RWPE2 (cell line): ENCODE results near the gene SLBP.

Experiments used
- ATAC-seq: fragments of 200-7000 bp; cut with Tn5 transposase; 3 replicates; pipeline ENCODE4 v1.9.1; 2021; ENCODE audit warnings: low read depth
- DNase-seq: peaks from one replicate; pipeline ENCODE4 v3.0.0-alpha.2; 2020; ENCODE audit warnings: low spot score
- H3K27ac ChIP-seq: fragments of 450-650 bp; 2 replicates; pipeline ENCODE4 v1.5.1; 2017; ENCODE audit warnings: mild to moderate bottlenecking; ENCODE audit not compliant: poor library complexity, severe bottlenecking
- H3K27me3 ChIP-seq: fragments of 250-450 bp; sonication (Bioruptor Pico); 2 replicates; pipeline ENCODE4 v1.5.1; 2021; ENCODE audit warnings: mild to moderate bottlenecking, moderate library complexity; ENCODE audit not compliant: insufficient read depth, poor library complexity, severe bottlenecking
- H3K36me3 ChIP-seq: fragments of 250-450 bp; sonication (Bioruptor Pico); 2 replicates; pipeline ENCODE4 v1.5.1; 2020; ENCODE audit warnings: low read depth, mild to moderate bottlenecking, moderate library complexity
- H3K4me1 ChIP-seq: fragments of 250-450 bp; sonication (Bioruptor Pico); 2 replicates; pipeline ENCODE4 v1.5.1; 2021; ENCODE audit warnings: mild to moderate bottlenecking, moderate library complexity; ENCODE audit not compliant: insufficient read depth, poor library complexity, severe bottlenecking
- H3K4me3 ChIP-seq: fragments of 250-450 bp; sonication (Bioruptor Pico); 2 replicates; pipeline ENCODE4 v1.5.1; 2021; ENCODE audit warnings: mild to moderate bottlenecking, moderate library complexity; ENCODE audit not compliant: severe bottlenecking
- H3K9me3 ChIP-seq: fragments of 250-450 bp; sonication (Bioruptor Pico); 2 replicates; pipeline ENCODE4 v1.5.1; 2021; ENCODE audit warnings: mild to moderate bottlenecking, moderate library complexity; ENCODE audit not compliant: severe bottlenecking
- CTCF ChIP-seq: fragments of 450-650 bp; IDR thresholded peaks from one replicate; pipeline ENCODE4 v1.5.1; 2017; ENCODE audit warnings: mild to moderate bottlenecking, moderate library complexity; ENCODE audit not compliant: poor library complexity, severe bottlenecking

Gene SLBP

GRCh38 chr4:1716065-1716945 lies 4.2 kb upstream of the SLBP start:
- no peak for ATAC-seq
- Histone ChIP-seq H3K4me1 (no peaks in the 10 kb centered on the region), H3K9me3 (no peaks in the 10 kb centered on the region), H3K36me3 (peaks cover 19% of the 10 kb centered on the region), H3K27ac (no peak overlapping the region), H3K4me3 (no peak overlapping the region), H3K27me3 (no peaks in the 10 kb centered on the region)
- peak; percentile 47 for DNase-seq
- no peak for TF ChIP-seq CTCF

- Histone ChIP-seq H3K4me1 (peaks cover 3% of the 10 kb centered on the region), H3K9me3 (no peaks in the 10 kb centered on the region), H3K36me3 (peaks cover 24% of the 10 kb centered on the region), H3K4me3 (no peak overlapping the region), H3K27me3 (no peaks in the 10 kb centered on the region), H3K27ac (no peak overlapping the region)
- no peak for TF ChIP-seq CTCF
- no peak for DNase-seq
- ATAC-seq: no peak
Measured at GRCh38 chr4:1715002-1715758, 3.1 kb upstream of the SLBP start.

GRCh38 chr4:1714303-1715001 lies 2.3 kb upstream of the SLBP start:
- DNase-seq (no peak), ATAC-seq (no peak)
- Histone ChIP-seq H3K9me3 (no peaks in the 10 kb centered on the region), H3K36me3 (peaks cover 32% of the 10 kb centered on the region), H3K27me3 (no peaks in the 10 kb centered on the region), H3K27ac (peak overlapping the region; percentile 85), H3K4me3 (no peak overlapping the region), H3K4me1 (peaks cover 4% of the 10 kb centered on the region)
- no peak for TF ChIP-seq CTCF

- H3K4me1 ChIP-seq: peaks cover 4% of the 10 kb centered on the region
- peaks cover 35% of the 10 kb centered on the region for H3K36me3 ChIP-seq
Measured at GRCh38 chr4:1713003-1713851, 1.1 kb upstream of the SLBP start.

More at GRCh38 chr4:1713003-1713851, 1.1 kb upstream of the SLBP start:
- H3K27ac ChIP-seq: peak overlapping the region; percentile 85
- DNase-seq (peak; percentile 79), ATAC-seq (peak; percentile 11)
- H3K27me3 ChIP-seq: no peaks in the 10 kb centered on the region
- peak overlapping the region; percentile 79 for H3K4me3 ChIP-seq
- H3K9me3 ChIP-seq: no peaks in the 10 kb centered on the region
- no peak for TF ChIP-seq CTCF
